HCT116 (cell line): ENCODE data around the gene NPIPA3. TPM values are rescaled to one million over a fixed set of nuclear protein-coding genes. Genes with fewer than 3 reads are reported as not detected.

ENCODE experiments used
- ATAC-seq: fragments of 200-7000 bp; cut with Tn5 transposase; 2 replicates; pipeline ENCODE4 v1.9.1; 2020; ENCODE audit warnings: mild to moderate bottlenecking, moderate library complexity
- BruUV-seq: library from RNA; stranded (reverse); fragments of 400-500 nt; replicated peaks from 2 replicates; lab custom pipeline; 2021; lab: Mats Ljungman, UMichigan
- CTCF ChIA-PET: fragments of 300-600 bp; sonication (Branson Sonifier 250); formaldehyde crosslinking; loops from one replicate; lab custom pipeline; 2021; ENCODE audit warnings: antibody characterized with exemption; lab: Charles Lee
- POLR2A ChIA-PET: fragments of 300-600, 350-600 bp; sonication (Branson Sonifier 250); formaldehyde crosslinking; loops from one replicate; lab custom pipeline; 2021; ENCODE audit warnings: antibody characterized with exemption; lab: Charles Lee
- RAD21 ChIA-PET, 2 experiments: fragments of 300-600 bp; sonication (Branson Sonifier 250); formaldehyde crosslinking; loops; one replicate each; lab custom pipeline; 2023; ENCODE audit warnings: low total read pairs in 2 of 2; ENCODE audit not compliant: uncharacterized antibody in 2 of 2, unreplicated experiment in 2 of 2, low non-redundant PET in 1 of 2; lab: Charles Lee
- DNase-seq: peaks from one replicate; pipeline ENCODE4 v3.0.0-alpha.2; 2010; ENCODE audit warnings: low read depth, low spot score
- H2AFZ ChIP-seq: fragments of 200-600 bp; shearing (Covaris generic), sonication (generic); 2 replicates; pipeline ENCODE4 v1.6.1; 2017; ENCODE audit warnings: low read depth, mixed run types, mixed read lengths, antibody characterized with exemption, low read length; ENCODE audit not compliant: poor library complexity, severe bottlenecking
- H3K27ac ChIP-seq: 2 replicates; pipeline ENCODE4 v1.5.1; 2012; ENCODE audit warnings: low read depth, low read length
- H3K27me3 ChIP-seq: fragments of 200-600 bp; sonication (generic); 2 replicates; pipeline ENCODE4 v1.6.1; 2016; ENCODE audit warnings: mixed run types, low read length, mixed read lengths; ENCODE audit not compliant: insufficient read depth
- H3K36me3 ChIP-seq, 2 experiments: fragments of 200-500 bp in 1 of 2; fragments of 200-600 bp in 1 of 2; sonication (Bioruptor generic) in 1 of 2; sonication (generic) in 1 of 2; 2 replicates each; pipeline versions ENCODE4 v1.5.1 to v1.6.1; 2014 to 2016; ENCODE audit warnings: low read length in 2 of 2, inconsistent platforms in 1 of 2, mixed read lengths in 1 of 2, mixed run types in 1 of 2; ENCODE audit not compliant: insufficient read depth in 2 of 2, control insufficient read depth in 1 of 2
- H3K4me1 ChIP-seq, 2 experiments: fragments of 200-600 bp in 1 of 2; sonication (generic) in 1 of 2; 2 replicates each; pipeline versions ENCODE4 v1.5.1 to v1.6.1; 2012 to 2017; ENCODE audit warnings: low read length in 2 of 2, inconsistent platforms in 1 of 2, mild to moderate bottlenecking in 1 of 2, mixed read lengths in 1 of 2, mixed run types in 1 of 2, moderate library complexity in 1 of 2; ENCODE audit not compliant: insufficient read depth in 2 of 2, control insufficient read depth in 1 of 2
- H3K4me2 ChIP-seq: fragments of 200-600 bp; sonication (generic); 2 replicates; pipeline ENCODE4 v1.6.1; 2017; ENCODE audit warnings: mixed run types, low read length, mixed read lengths
- H3K4me3 ChIP-seq, 2 experiments: fragments of 200-600 bp in 1 of 2; sonication (generic) in 1 of 2; replicated peaks in 1 of 2; 2 replicates each; pipeline ENCODE4 v1.5.1; 2011 to 2016; ENCODE audit warnings: low read length in 2 of 2, control low read depth in 1 of 2, low read depth in 1 of 2, mild to moderate bottlenecking in 1 of 2, mixed read lengths in 1 of 2, mixed run types in 1 of 2
- H3K79me2 ChIP-seq: fragments of 200-600 bp; sonication (generic); 2 replicates; pipeline ENCODE4 v1.6.1; 2017; ENCODE audit warnings: mild to moderate bottlenecking, mixed run types, low read length, moderate library complexity, mixed read lengths; ENCODE audit not compliant: insufficient read depth
- H3K9ac ChIP-seq: fragments of 200-600 bp; sonication (generic); 2 replicates; pipeline ENCODE4 v1.6.1; 2016; ENCODE audit warnings: low read length, mixed read lengths
- H3K9me2 ChIP-seq: fragments of 200-600 bp; sonication (generic), shearing (Covaris generic); 2 replicates; pipeline ENCODE4 v1.6.1; 2017; ENCODE audit warnings: mixed run types, mild to moderate bottlenecking, moderate library complexity; ENCODE audit not compliant: insufficient read depth
- H3K9me3 ChIP-seq, 2 experiments: fragments of 200-500 bp in 1 of 2; fragments of 200-600 bp in 1 of 2; sonication (Bioruptor generic) in 1 of 2; sonication (generic) in 1 of 2; 2 replicates each; pipeline ENCODE4 v1.6.1; 2014 to 2017; ENCODE audit warnings: low read length in 2 of 2, mixed read lengths in 2 of 2, inconsistent platforms in 1 of 2, low read depth in 1 of 2, mild to moderate bottlenecking in 1 of 2, mixed run types in 1 of 2, moderate library complexity in 1 of 2; ENCODE audit not compliant: control insufficient read depth in 1 of 2, insufficient read depth in 1 of 2
- H4K20me1 ChIP-seq: fragments of 200-600 bp; sonication (generic), shearing (Covaris generic); 2 replicates; pipeline ENCODE4 v1.6.1; 2017; ENCODE audit warnings: mixed run types, mild to moderate bottlenecking, moderate library complexity; ENCODE audit not compliant: insufficient read depth
- EGR1 ChIP-seq: IDR thresholded peaks from 2 replicates; pipeline ENCODE4 v1.6.1; 2012; ENCODE audit warnings: low read depth
- EZH2 ChIP-seq: fragments of 200-600 bp; sonication (generic); IDR thresholded peaks from 2 replicates; pipeline ENCODE4 v1.6.1; 2017; ENCODE audit warnings: antibody characterized with exemption, mixed run types
- EZH2phosphoT487 ChIP-seq: fragments of 200-600 bp; IDR thresholded peaks from 2 replicates; pipeline ENCODE4 v1.6.1; 2018; ENCODE audit warnings: antibody characterized with exemption, borderline replicate concordance
- POLR2A ChIP-seq: IDR thresholded peaks from 2 replicates; pipeline ENCODE4 v1.7.0; 2011; ENCODE audit warnings: borderline replicate concordance; ENCODE audit not compliant: insufficient read depth, insufficient read length; ENCODE audit errors: extremely low read depth
- POLR2AphosphoS5 ChIP-seq: IDR thresholded peaks from 2 replicates; pipeline ENCODE4 v1.6.1; 2011; ENCODE audit warnings: mild to moderate bottlenecking, low read depth, low read length, moderate library complexity
- RAD21 ChIP-seq: IDR thresholded peaks from 2 replicates; pipeline ENCODE4 v1.6.1; 2012; ENCODE audit warnings: low read depth, mild to moderate bottlenecking
- SP1 ChIP-seq: IDR thresholded peaks from 2 replicates; pipeline ENCODE4 v1.6.1; 2012; ENCODE audit warnings: low read depth
- TCF7L2 ChIP-seq: IDR thresholded peaks from 2 replicates; pipeline ENCODE4 v1.7.0; 2011; ENCODE audit warnings: borderline replicate concordance, inconsistent platforms; ENCODE audit not compliant: insufficient read depth, insufficient read length; ENCODE audit errors: extremely low read depth
- YY1 ChIP-seq: IDR thresholded peaks from 2 replicates; pipeline ENCODE4 v1.6.1; 2011; ENCODE audit warnings: low read length, low read depth, moderate library complexity, mild to moderate bottlenecking; ENCODE audit not compliant: insufficient replicate concordance; ENCODE audit errors: extremely low read depth
- intact Hi-C: fragments of 100-400 bp; cut with micrococcal nuclease; formaldehyde crosslinking; loops from 2 replicates; pipeline ENCODE4 v1.10.0; 2022
- total RNA-seq: library from RNA; stranded (reverse); gene quantifications from one replicate; pipeline ENCODE4 v1.2.1, GENCODE V29; 2021; ENCODE audit not compliant: unreplicated experiment
- TF ChIP-seq, protein P1 (sequence below): IDR thresholded peaks from 2 replicates; pipeline ENCODE4 v1.6.1; 2012; ENCODE audit warnings: low read depth
- TF ChIP-seq, protein P2 (sequence below): IDR thresholded peaks from 2 replicates; pipeline ENCODE4 v1.6.1; 2011; ENCODE audit warnings: mild to moderate bottlenecking, low read length, moderate library complexity; ENCODE audit not compliant: insufficient replicate concordance; ENCODE audit errors: extremely low read depth

NPIPA3 gene
- total RNA-seq, 1 experiment from 2014 or later, result 1.6 TPM

DNA sequence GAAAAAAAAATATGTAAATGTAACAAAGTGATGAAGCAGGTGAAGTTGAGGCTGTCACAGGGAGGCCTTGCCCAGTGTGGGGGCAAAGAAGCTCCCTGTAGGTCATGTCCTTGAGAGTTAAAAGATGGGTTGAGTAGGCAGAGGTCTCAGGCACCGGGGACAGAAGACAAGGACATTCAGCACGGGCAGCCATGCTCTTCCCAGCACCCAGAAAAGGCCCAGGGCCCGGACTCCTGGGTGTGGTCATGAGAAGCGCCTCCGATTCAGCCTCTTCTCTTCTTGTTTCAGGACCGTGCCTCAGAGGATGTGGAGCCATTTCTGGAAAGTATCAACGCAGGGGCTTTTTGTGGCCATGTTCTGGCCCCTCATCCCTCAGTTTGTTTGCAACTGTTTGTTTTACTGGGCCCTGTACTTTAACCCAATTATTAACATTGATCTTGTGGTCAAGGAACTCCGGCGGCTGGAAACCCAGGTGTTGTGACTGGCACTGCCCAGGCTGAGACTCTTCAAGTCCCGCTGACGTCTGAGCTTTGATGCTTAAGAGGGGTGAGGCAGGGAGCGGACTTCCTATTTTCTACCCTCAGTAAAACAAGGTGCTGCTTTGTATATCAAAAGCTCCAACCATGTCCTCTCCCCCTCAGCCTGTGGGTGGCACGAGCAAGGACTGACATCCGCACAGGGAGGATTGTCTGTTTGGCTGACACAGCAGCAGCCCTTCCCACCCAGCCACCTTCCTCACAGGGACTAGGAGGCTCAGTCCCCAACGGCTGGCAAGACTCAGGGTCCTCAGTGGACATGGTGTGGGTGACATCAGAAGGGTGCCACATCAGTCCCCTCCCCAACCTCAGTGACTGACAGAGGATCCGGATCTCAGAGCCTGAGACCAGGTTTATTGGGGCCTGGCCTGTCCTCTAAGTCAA is 35.6 kb upstream of the NPIPA3 start:
- Histone ChIP-seq H3K4me2 (no peak overlapping the region), H3K9me3 (no peaks in the 10 kb centered on the region), H3K27ac (no peak overlapping the region), H3K79me2 (no peaks in the 10 kb centered on the region), H3K9ac (no peak overlapping the region), H3K4me1 (no peaks in the 10 kb centered on the region), H3K9me2 (no peaks in the 10 kb centered on the region), H4K20me1 (no peaks in the 10 kb centered on the region), H2AFZ (no peak overlapping the region), H3K4me3 (no peak overlapping the region), H3K27me3 (no peaks in the 10 kb centered on the region), H3K36me3 (peaks cover 24 to 26% of the 10 kb centered on the region in 2 experiments)
- ChIA-PET RAD21 (no interaction called here), POLR2A (no interaction called here), CTCF (no interaction called here)
- no peak for ATAC-seq
- BruUV-seq, result no TSS peak
- TF ChIP-seq, protein P1, sequence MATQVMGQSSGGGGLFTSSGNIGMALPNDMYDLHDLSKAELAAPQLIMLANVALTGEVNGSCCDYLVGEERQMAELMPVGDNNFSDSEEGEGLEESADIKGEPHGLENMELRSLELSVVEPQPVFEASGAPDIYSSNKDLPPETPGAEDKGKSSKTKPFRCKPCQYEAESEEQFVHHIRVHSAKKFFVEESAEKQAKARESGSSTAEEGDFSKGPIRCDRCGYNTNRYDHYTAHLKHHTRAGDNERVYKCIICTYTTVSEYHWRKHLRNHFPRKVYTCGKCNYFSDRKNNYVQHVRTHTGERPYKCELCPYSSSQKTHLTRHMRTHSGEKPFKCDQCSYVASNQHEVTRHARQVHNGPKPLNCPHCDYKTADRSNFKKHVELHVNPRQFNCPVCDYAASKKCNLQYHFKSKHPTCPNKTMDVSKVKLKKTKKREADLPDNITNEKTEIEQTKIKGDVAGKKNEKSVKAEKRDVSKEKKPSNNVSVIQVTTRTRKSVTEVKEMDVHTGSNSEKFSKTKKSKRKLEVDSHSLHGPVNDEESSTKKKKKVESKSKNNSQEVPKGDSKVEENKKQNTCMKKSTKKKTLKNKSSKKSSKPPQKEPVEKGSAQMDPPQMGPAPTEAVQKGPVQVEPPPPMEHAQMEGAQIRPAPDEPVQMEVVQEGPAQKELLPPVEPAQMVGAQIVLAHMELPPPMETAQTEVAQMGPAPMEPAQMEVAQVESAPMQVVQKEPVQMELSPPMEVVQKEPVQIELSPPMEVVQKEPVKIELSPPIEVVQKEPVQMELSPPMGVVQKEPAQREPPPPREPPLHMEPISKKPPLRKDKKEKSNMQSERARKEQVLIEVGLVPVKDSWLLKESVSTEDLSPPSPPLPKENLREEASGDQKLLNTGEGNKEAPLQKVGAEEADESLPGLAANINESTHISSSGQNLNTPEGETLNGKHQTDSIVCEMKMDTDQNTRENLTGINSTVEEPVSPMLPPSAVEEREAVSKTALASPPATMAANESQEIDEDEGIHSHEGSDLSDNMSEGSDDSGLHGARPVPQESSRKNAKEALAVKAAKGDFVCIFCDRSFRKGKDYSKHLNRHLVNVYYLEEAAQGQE, result no peak
- no peak for TF ChIP-seq YY1
- TF ChIP-seq TCF7L2, result no peak
- TF ChIP-seq, protein P2, sequence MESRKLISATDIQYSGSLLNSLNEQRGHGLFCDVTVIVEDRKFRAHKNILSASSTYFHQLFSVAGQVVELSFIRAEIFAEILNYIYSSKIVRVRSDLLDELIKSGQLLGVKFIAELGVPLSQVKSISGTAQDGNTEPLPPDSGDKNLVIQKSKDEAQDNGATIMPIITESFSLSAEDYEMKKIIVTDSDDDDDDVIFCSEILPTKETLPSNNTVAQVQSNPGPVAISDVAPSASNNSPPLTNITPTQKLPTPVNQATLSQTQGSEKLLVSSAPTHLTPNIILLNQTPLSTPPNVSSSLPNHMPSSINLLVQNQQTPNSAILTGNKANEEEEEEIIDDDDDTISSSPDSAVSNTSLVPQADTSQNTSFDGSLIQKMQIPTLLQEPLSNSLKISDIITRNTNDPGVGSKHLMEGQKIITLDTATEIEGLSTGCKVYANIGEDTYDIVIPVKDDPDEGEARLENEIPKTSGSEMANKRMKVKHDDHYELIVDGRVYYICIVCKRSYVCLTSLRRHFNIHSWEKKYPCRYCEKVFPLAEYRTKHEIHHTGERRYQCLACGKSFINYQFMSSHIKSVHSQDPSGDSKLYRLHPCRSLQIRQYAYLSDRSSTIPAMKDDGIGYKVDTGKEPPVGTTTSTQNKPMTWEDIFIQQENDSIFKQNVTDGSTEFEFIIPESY, result no peak
- TF ChIP-seq RAD21, result no peak
- TF ChIP-seq EZH2, result no peak
- no peak for TF ChIP-seq POLR2A
- TF ChIP-seq POLR2AphosphoS5, result no peak
- TF ChIP-seq SP1, result no peak
- no peak for TF ChIP-seq EZH2phosphoT487
- no peak for TF ChIP-seq EGR1
- intact Hi-C loops, result no loop called here
- DNase-seq, result no peak
